H1 (cell line): ENCODE data around the gene TTC28. TPM values are rescaled to one million over a fixed set of nuclear protein-coding genes. Genes with fewer than 3 reads are reported as not detected.

Source experiments
- CTCF ChIA-PET: fragments of 300-600 bp; sonication (Branson Sonifier 250); formaldehyde crosslinking; loops from one replicate; lab custom pipeline; 2021; ENCODE audit not compliant: partially characterized antibody; lab: Charles Lee
- POLR2A ChIA-PET: fragments of 300-600 bp; sonication (Branson Sonifier 250); formaldehyde crosslinking; loops from one replicate; lab custom pipeline; 2021; ENCODE audit warnings: inconsistent platforms; ENCODE audit not compliant: partially characterized antibody; lab: Charles Lee
- DNase-seq, 2 experiments: peaks; one replicate each; pipeline versions ENCODE4 v3.0.0 to v3.0.0-alpha.2; 2010 to 2022; ENCODE audit warnings: low spot score in 2 of 2, low read depth in 1 of 2, mixed read lengths in 1 of 2
- FAIRE-seq: peaks from 2 replicates; lab custom pipeline; 2011; peaks lifted over from hg19 to GRCh38; lab: Jason Lieb, UNC
- H2AFZ ChIP-seq: 2 replicates; pipeline ENCODE4 v1.8.1; 2012; ENCODE audit warnings: low read length, inconsistent platforms
- H2AK5ac ChIP-seq: 2 replicates; pipeline ENCODE4 v1.6.1; 2013; ENCODE audit warnings: low read depth, low read length
- H2BK120ac ChIP-seq: replicated peaks from 2 replicates; pipeline ENCODE3; 2013; ENCODE audit warnings: low read depth, low read length, inconsistent platforms
- H2BK12ac ChIP-seq: 2 replicates; pipeline ENCODE4 v1.6.1; 2013; ENCODE audit warnings: low read depth, low read length
- H2BK15ac ChIP-seq: 2 replicates; pipeline ENCODE4 v1.6.1; 2013; ENCODE audit warnings: low read length
- H2BK20ac ChIP-seq: 2 replicates; pipeline ENCODE4 v1.6.1; 2013; ENCODE audit warnings: low read length
- H2BK5ac ChIP-seq: 2 replicates; pipeline ENCODE4 v1.6.1; 2013; ENCODE audit warnings: low read depth, low read length
- H3K14ac ChIP-seq: 2 replicates; pipeline ENCODE4 v1.6.1; 2013; ENCODE audit warnings: inconsistent platforms; ENCODE audit not compliant: insufficient read length
- H3K18ac ChIP-seq: 2 replicates; pipeline ENCODE4 v1.6.1; 2013; ENCODE audit warnings: low read length; ENCODE audit errors: extremely low read depth
- H3K23ac ChIP-seq: 2 replicates; pipeline ENCODE4 v1.6.1; 2013; ENCODE audit warnings: inconsistent platforms; ENCODE audit not compliant: insufficient read length
- H3K23me2 ChIP-seq: 2 replicates; pipeline ENCODE4 v1.6.1; 2013; ENCODE audit warnings: low read depth, low read length
- H3K27ac ChIP-seq: 2 replicates; pipeline ENCODE4 v1.6.1; 2011; ENCODE audit warnings: low read depth, low read length, inconsistent platforms
- H3K27me3 ChIP-seq, 4 experiments: replicated peaks in 1 of 4; 1 replicate in 1 of 4; 2 replicates in 3 of 4; pipeline versions ENCODE4 v1.6.1 to v1.8.1; 2011 to 2013; ENCODE audit warnings: low read length in 3 of 4, mild to moderate bottlenecking in 3 of 4, inconsistent platforms in 2 of 4, mixed read lengths in 2 of 4, moderate library complexity in 1 of 4; ENCODE audit not compliant: control insufficient read depth in 3 of 4, insufficient read depth in 3 of 4; ENCODE audit errors: extremely low read depth in 1 of 4
- H3K36me3 ChIP-seq, 4 experiments: 2 replicates each; pipeline versions ENCODE4 v1.6.1 to v1.8.1; 2011 to 2013; ENCODE audit warnings: mild to moderate bottlenecking in 4 of 4, low read length in 3 of 4, moderate library complexity in 2 of 4, control low read depth in 1 of 4, inconsistent platforms in 1 of 4; ENCODE audit not compliant: insufficient read depth in 4 of 4, control insufficient read depth in 2 of 4
- H3K4ac ChIP-seq: replicated peaks from 2 replicates; pipeline ENCODE3; 2013; ENCODE audit warnings: low read length, low read depth, mixed read lengths, inconsistent platforms; ENCODE audit not compliant: insufficient read length
- H3K4me1 ChIP-seq, 4 experiments: replicated peaks in 1 of 4; 1 replicate in 1 of 4; 2 replicates in 3 of 4; pipeline versions ENCODE4 v1.6.1 to v1.8.1; 2011 to 2013; ENCODE audit warnings: low read length in 3 of 4, inconsistent platforms in 2 of 4, mixed read lengths in 1 of 4; ENCODE audit not compliant: insufficient read depth in 4 of 4, control insufficient read depth in 3 of 4
- H3K4me2 ChIP-seq, 2 experiments: 2 replicates each; pipeline versions ENCODE4 v1.6.1 to v1.8.1; 2011 to 2013; ENCODE audit warnings: low read depth in 2 of 2, low read length in 2 of 2, control low read depth in 1 of 2, inconsistent platforms in 1 of 2, mild to moderate bottlenecking in 1 of 2; ENCODE audit not compliant: insufficient read depth in 1 of 2
- H3K4me3 ChIP-seq, 4 experiments: fragments of 200-600, 300-600 bp in 1 of 4; sonication (generic), shearing (Covaris generic), sonication (Bioruptor Twin) in 1 of 4; 2 replicates each; pipeline versions ENCODE4 v1.5.1 to v1.8.1; 2011 to 2016; ENCODE audit warnings: low read length in 4 of 4, low read depth in 3 of 4, control low read depth in 2 of 4, inconsistent platforms in 2 of 4, mild to moderate bottlenecking in 2 of 4, mixed read lengths in 1 of 4, moderate library complexity in 1 of 4; ENCODE audit not compliant: insufficient read depth in 2 of 4; ENCODE audit errors: extremely low read depth in 1 of 4
- H3K56ac ChIP-seq: replicated peaks from 2 replicates; pipeline ENCODE3; 2013; ENCODE audit warnings: low read depth, mild to moderate bottlenecking, mixed read lengths, low read length, inconsistent platforms; ENCODE audit not compliant: insufficient read length
- H3K79me1 ChIP-seq: 2 replicates; pipeline ENCODE4 v1.6.1; 2013; ENCODE audit warnings: low read depth, low read length, control low read depth
- H3K79me2 ChIP-seq, 2 experiments: 2 replicates each; pipeline versions ENCODE4 v1.6.1 to v1.8.1; 2012 to 2013; ENCODE audit warnings: low read length in 2 of 2, mild to moderate bottlenecking in 2 of 2, inconsistent platforms in 1 of 2; ENCODE audit not compliant: insufficient read depth in 2 of 2, control insufficient read depth in 1 of 2
- H3K9ac ChIP-seq, 4 experiments: replicated peaks in 1 of 4; 1 replicate in 1 of 4; 2 replicates in 3 of 4; pipeline versions ENCODE4 v1.6.1 to v1.8.1; 2011 to 2013; ENCODE audit warnings: low read depth in 3 of 4, low read length in 3 of 4, control low read depth in 2 of 4, mild to moderate bottlenecking in 2 of 4, moderate library complexity in 2 of 4, inconsistent platforms in 1 of 4; ENCODE audit errors: extremely low read depth in 1 of 4
- H3K9me3 ChIP-seq, 2 experiments: 2 replicates each; pipeline versions ENCODE4 v1.6.1 to v1.8.1; 2012 to 2013; ENCODE audit warnings: mild to moderate bottlenecking in 2 of 2, moderate library complexity in 2 of 2, control low read depth in 1 of 2, inconsistent platforms in 1 of 2, low read depth in 1 of 2, low read length in 1 of 2, mixed read lengths in 1 of 2; ENCODE audit not compliant: insufficient read depth in 2 of 2
- H4K20me1 ChIP-seq, 2 experiments: replicated peaks in 1 of 2; 2 replicates each; pipeline versions ENCODE3 to v1.8.1; 2011 to 2013; ENCODE audit warnings: inconsistent platforms in 2 of 2, low read length in 2 of 2, mild to moderate bottlenecking in 1 of 2; ENCODE audit not compliant: insufficient read depth in 2 of 2, control insufficient read depth in 1 of 2
- H4K5ac ChIP-seq: 2 replicates; pipeline ENCODE4 v1.6.1; 2013; ENCODE audit warnings: low read length, low read depth, mixed read lengths, inconsistent platforms; ENCODE audit not compliant: insufficient read length
- H4K8ac ChIP-seq: 2 replicates; pipeline ENCODE4 v1.8.0; 2013; ENCODE audit warnings: mild to moderate bottlenecking, moderate library complexity, low read length, inconsistent platforms; ENCODE audit not compliant: insufficient read depth; ENCODE audit errors: extremely low read depth
- H4K91ac ChIP-seq: replicated peaks from 2 replicates; pipeline ENCODE3; 2013; ENCODE audit warnings: low read length, mixed read lengths, inconsistent platforms; ENCODE audit not compliant: insufficient read length
- CHD1 ChIP-seq: IDR thresholded peaks from 2 replicates; pipeline ENCODE4 v1.6.1; 2012; ENCODE audit warnings: low read depth, low read length, improper control_type of control experiment
- CTBP2 ChIP-seq: IDR thresholded peaks from 2 replicates; pipeline ENCODE4 v1.7.0; 2011; ENCODE audit warnings: borderline replicate concordance, mild to moderate bottlenecking, moderate library complexity, mixed read lengths, low read length; ENCODE audit not compliant: insufficient read depth, insufficient read length
- CTCF ChIP-seq, 3 experiments: IDR thresholded peaks; 1 replicate in 2 of 3; 2 replicates in 1 of 3; pipeline versions ENCODE4 v1.5.1 to v1.6.1; 2011; ENCODE audit warnings: low read length in 3 of 3, mild to moderate bottlenecking in 3 of 3, inconsistent platforms in 2 of 3, low read depth in 1 of 3, moderate library complexity in 1 of 3; ENCODE audit not compliant: insufficient read depth in 1 of 3; ENCODE audit errors: control extremely low read depth in 1 of 3
- EGR1 ChIP-seq: IDR thresholded peaks from 2 replicates; pipeline ENCODE4 v1.6.1; 2011; ENCODE audit warnings: low read depth, low read length, borderline replicate concordance
- EZH2 ChIP-seq: fragments of 200-600 bp; sonication (generic); IDR thresholded peaks from 2 replicates; pipeline ENCODE4 v1.7.1; 2012; ENCODE audit warnings: low read depth, mild to moderate bottlenecking, moderate library complexity, low read length, inconsistent platforms; ENCODE audit not compliant: severe bottlenecking
- POU5F1 ChIP-seq: IDR thresholded peaks from 2 replicates; pipeline ENCODE4 v1.6.1; 2011; ENCODE audit warnings: low read depth, mild to moderate bottlenecking, low read length, moderate library complexity
- SIX5 ChIP-seq: IDR thresholded peaks from 2 replicates; pipeline ENCODE4 v1.6.1; 2011; ENCODE audit warnings: mild to moderate bottlenecking, low read depth, low read length
- SP1 ChIP-seq: IDR thresholded peaks from 2 replicates; pipeline ENCODE4 v1.6.1; 2011; ENCODE audit warnings: low read depth, low read length
- SP4 ChIP-seq: IDR thresholded peaks from 2 replicates; pipeline ENCODE4 v1.6.1; 2012; ENCODE audit warnings: low read length, inconsistent platforms
- TAF7 ChIP-seq: optimal IDR thresholded peaks from 2 replicates; pipeline ENCODE3; 2011; ENCODE audit warnings: low read depth, mild to moderate bottlenecking, inconsistent platforms, low read length, moderate library complexity, borderline replicate concordance
- WGBS, 2 experiments: shearing (Covaris generic) in 1 of 2; methylation state at CpG; one replicate each; pipeline versions ENCODE4 v1.1.6 to v1.1.7; 2013 to 2015; ENCODE audit warnings: low lambda C conversion rate in 2 of 2, mixed read lengths in 2 of 2, inconsistent platforms in 1 of 2, low coverage in 1 of 2, missing lambda C conversion rate in 1 of 2; ENCODE audit not compliant: insufficient replicate concordance in 2 of 2, insufficient coverage in 1 of 2, insufficient read length in 1 of 2; ENCODE audit errors: extremely low coverage in 1 of 2, missing lambda C conversion rate in 1 of 2; 5-methylcytosine and 5-hydroxymethylcytosine counted together
- polyA plus RNA-seq, 7 experiments: library from polyadenylated mRNA; depleted of rRNA in 3 of 7; stranded (reverse) in 5 of 7; unstranded in 2 of 7; fragments of >200 nt in 5 of 7; fragments of 200-250 nt in 2 of 7; gene quantifications; 1 replicate in 5 of 7; 2 replicates in 1 of 7; 4 replicates in 1 of 7; pipeline versions ENCODE4 v1.2.1 to v1.2.3, GENCODE V29; 2011 to 2013; ENCODE audit warnings: missing spikeins in 2 of 7, mixed read lengths in 2 of 7
- total RNA-seq: library from RNA; stranded (reverse); fragmentation: NEBNext Ultra II Directional; extraction: Animal tissue kit (Norgen Biotek cat#: 25700); gene quantifications from 2 replicates; pipeline ENCODE4 v1.2.1, GENCODE V29; 2021
- TF ChIP-seq, protein P1 (sequence below): IDR thresholded peaks from 2 replicates; pipeline ENCODE4 v1.6.1; 2011; ENCODE audit warnings: low read length, improper control_type of control experiment

TTC28 gene
- total and polyA plus RNA-seq, 2 of the 8 experiments (the other 6 are each of a cell fraction or from before 2014, with no cell fraction given): 2.6 to 12.6 TPM

DNA sequence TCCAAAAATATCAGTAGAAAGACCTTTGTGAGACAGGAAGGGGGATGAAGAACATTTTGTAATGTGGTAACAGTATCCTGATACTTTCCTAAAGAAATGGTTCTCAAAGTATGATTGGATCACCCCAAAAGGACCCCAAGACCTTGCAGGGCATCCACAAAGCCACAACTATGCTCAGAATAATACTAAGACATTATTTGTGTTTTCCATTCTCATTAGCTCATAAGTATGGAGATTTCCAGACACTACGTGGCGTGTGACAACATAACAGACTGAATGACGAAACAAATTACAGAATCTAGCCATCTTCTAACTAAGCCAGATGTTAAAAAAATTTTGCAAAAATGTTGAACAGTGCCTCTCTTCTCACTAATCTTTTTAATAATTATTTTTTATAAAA is 37.0 kb upstream of the TTC28 start:
- no peak overlapping the region for H4K91ac ChIP-seq
- H3K4me2 ChIP-seq: no peak overlapping the region
- no peaks in the 10 kb centered on the region for H4K20me1 ChIP-seq
- H3K56ac ChIP-seq: no peak overlapping the region
- no peak overlapping the region for H3K23ac ChIP-seq
- no peak overlapping the region for H2AFZ ChIP-seq
- H3K4me3 ChIP-seq: no peak overlapping the region
- H4K8ac ChIP-seq: no peak overlapping the region
- H2AK5ac ChIP-seq: no peak overlapping the region
- no peaks in the 10 kb centered on the region for H3K79me1 ChIP-seq
- FAIRE-seq (no peak), DNase-seq (no peak)
- no peak overlapping the region for H3K9ac ChIP-seq
- no peak overlapping the region for H2BK15ac ChIP-seq
- no peak overlapping the region for H3K4ac ChIP-seq
- no peak overlapping the region for H2BK20ac ChIP-seq
- H3K14ac ChIP-seq: no peak overlapping the region
- WGBS, 2 experiments: 98% methylated on average over 3 of the region's 3 CpGs; no CpG with 5 or more reads in 1 of the 2 experiments
- H3K23me2 ChIP-seq: no peaks in the 10 kb centered on the region
- CTCF ChIA-PET: interaction anchor here (0.7 kb wide), 1 partner anchor 48 kb away, joined by 3 read pairs; no protein-coding TSS in a partner anchor
- H3K9me3 ChIP-seq: no peaks in the 10 kb centered on the region
- no peak overlapping the region for H2BK12ac ChIP-seq
- no peaks in the 10 kb centered on the region for H3K79me2 ChIP-seq
- H2BK5ac ChIP-seq: no peak overlapping the region
- H4K5ac ChIP-seq: no peak overlapping the region
- H3K4me1 ChIP-seq: no peaks in the 10 kb centered on the region
- POLR2A ChIA-PET: interaction anchor here (1.1 kb wide), 1 partner anchor 10 kb away, joined by 3 read pairs; no protein-coding TSS in a partner anchor
- no peaks in the 10 kb centered on the region for H3K27me3 ChIP-seq
- no peak overlapping the region for H3K18ac ChIP-seq
- no peak overlapping the region for H2BK120ac ChIP-seq
- H3K27ac ChIP-seq: no peak overlapping the region
- H3K36me3 ChIP-seq: peaks cover 0 to 25% (median 15%) of the 10 kb centered on the region in 4 experiments; a peak in 7 of 8 replicates
- TF ChIP-seq TAF7 (no peak), SP4 (no peak), EGR1 (no peak), POU5F1 (no peak), CTCF (IDR thresholded peaks at IDR 0.05; ENCODE audit: control extremely low read depth in 1 of 3, insufficient read depth in 1 of 3, low read depth in 1 of 3, low read length in 3 of 3) (no peak), SP1 (no peak), CTBP2 (no peak), SIX5 (no peak), EZH2 (no peak), CHD1 (no peak)
- TF ChIP-seq, protein P1, sequence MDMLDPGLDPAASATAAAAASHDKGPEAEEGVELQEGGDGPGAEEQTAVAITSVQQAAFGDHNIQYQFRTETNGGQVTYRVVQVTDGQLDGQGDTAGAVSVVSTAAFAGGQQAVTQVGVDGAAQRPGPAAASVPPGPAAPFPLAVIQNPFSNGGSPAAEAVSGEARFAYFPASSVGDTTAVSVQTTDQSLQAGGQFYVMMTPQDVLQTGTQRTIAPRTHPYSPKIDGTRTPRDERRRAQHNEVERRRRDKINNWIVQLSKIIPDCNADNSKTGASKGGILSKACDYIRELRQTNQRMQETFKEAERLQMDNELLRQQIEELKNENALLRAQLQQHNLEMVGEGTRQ: no peak
